ENCODE results near the gene TANGO6. TPM values are rescaled to one million over a fixed set of nuclear protein-coding genes. Genes with fewer than 3 reads are reported as not detected.

TANGO6 gene
- total RNA-seq, 1 experiment from 2014 or later: 21.8 TPM

Small RNAs within 50 kb of the gene (small RNA-seq; reads per million reads assigned to genes)
- not detected for gene RF00019
- gene RF00066: not detected
- not detected for gene RNU6-898P

Other genes starting within 250 kb of the TANGO6 start
- gene CDH3, start 198.2 kb upstream of the TANGO6 start, total RNA-seq (2014; rRNA removed; shearing (Covaris generic); ENCODE audit: low replicate concordance): 0.97 TPM in 1 of 2 replicates, not detected in the other
- not detected in 2 replicates for gene CDH1, start 106.2 kb upstream of the TANGO6 start, total RNA-seq (2014; rRNA removed; shearing (Covaris generic); ENCODE audit: low replicate concordance)

All from Karpas-422 (cell line).